ENCODE measurements around the gene FOXC1.

DNA sequence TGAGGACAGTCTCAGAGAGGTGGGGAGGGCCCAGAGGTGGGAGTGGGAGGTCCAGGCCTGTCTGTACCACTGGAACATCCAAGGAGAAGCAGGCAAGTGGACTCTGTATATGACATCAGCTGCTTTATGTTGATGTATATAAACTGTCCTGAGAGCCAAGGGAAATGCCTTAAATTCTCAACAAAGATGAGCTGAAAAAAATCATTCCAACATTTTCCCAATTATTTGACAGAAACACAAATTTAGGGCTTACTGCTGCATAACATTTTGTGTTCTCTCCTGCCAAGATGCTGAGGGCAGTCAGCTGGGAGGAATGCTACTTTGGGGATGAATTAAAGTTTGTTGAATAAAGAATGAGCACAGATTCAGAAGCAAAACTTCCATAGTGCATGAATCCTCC, 52.8 kb downstream of the FOXC1 start:
- no peak for TF ChIP-seq POLR2A (IDR thresholded peaks at IDR 0.05)
- TF ChIP-seq, protein P1, sequence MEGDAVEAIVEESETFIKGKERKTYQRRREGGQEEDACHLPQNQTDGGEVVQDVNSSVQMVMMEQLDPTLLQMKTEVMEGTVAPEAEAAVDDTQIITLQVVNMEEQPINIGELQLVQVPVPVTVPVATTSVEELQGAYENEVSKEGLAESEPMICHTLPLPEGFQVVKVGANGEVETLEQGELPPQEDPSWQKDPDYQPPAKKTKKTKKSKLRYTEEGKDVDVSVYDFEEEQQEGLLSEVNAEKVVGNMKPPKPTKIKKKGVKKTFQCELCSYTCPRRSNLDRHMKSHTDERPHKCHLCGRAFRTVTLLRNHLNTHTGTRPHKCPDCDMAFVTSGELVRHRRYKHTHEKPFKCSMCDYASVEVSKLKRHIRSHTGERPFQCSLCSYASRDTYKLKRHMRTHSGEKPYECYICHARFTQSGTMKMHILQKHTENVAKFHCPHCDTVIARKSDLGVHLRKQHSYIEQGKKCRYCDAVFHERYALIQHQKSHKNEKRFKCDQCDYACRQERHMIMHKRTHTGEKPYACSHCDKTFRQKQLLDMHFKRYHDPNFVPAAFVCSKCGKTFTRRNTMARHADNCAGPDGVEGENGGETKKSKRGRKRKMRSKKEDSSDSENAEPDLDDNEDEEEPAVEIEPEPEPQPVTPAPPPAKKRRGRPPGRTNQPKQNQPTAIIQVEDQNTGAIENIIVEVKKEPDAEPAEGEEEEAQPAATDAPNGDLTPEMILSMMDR (IDR thresholded peaks at IDR 0.05), result no peak

Data from tibial nerve (tissue), 3 donors.